OCI-LY3 (cell line): ENCODE results near the gene CES3.
"Not testable (repeated sequence)": the region's sequence is repeated elsewhere in the genome, so short reads cannot be mapped to it uniquely, and the experiment has no call there.

Experiments used
- H2AFZ ChIP-seq: fragments of 200-600, 300-600 bp; shearing (Covaris generic); 2 replicates; pipeline ENCODE4 v1.6.0; 2014; ENCODE audit warnings: antibody characterized with exemption, low read depth, low read length
- H3K27ac ChIP-seq: fragments of 200-600, 300-600 bp; sonication (generic); 2 replicates; pipeline ENCODE4 v1.5.1; 2014; ENCODE audit warnings: mild to moderate bottlenecking, low read length, moderate library complexity, mixed read lengths
- H3K27me3 ChIP-seq: fragments of 200-600, 300-600 bp; sonication (generic); 2 replicates; pipeline ENCODE4 v1.6.1; 2014; ENCODE audit warnings: low read depth, low read length, mixed read lengths
- H3K36me3 ChIP-seq: fragments of 200-600, 300-600 bp; sonication (generic); replicated peaks from 2 replicates; pipeline ENCODE3; 2014; ENCODE audit warnings: low read depth, low read length, mixed read lengths
- H3K4me1 ChIP-seq: fragments of 300-600, 200-600 bp; sonication (generic); 2 replicates; pipeline ENCODE4 v1.6.1; 2014; ENCODE audit warnings: low read length, mixed read lengths
- H3K4me2 ChIP-seq: fragments of 200-600, 300-600 bp; sonication (generic); 2 replicates; pipeline ENCODE4 v1.6.1; 2014; ENCODE audit warnings: low read length, mixed read lengths
- H3K4me3 ChIP-seq: fragments of 300-600, 200-600 bp; sonication (generic); 2 replicates; pipeline ENCODE4 v1.5.1; 2014; ENCODE audit warnings: antibody characterized with exemption, mild to moderate bottlenecking, low read length, moderate library complexity
- H3K79me2 ChIP-seq: fragments of 300-600, 200-600 bp; shearing (Covaris generic); 2 replicates; pipeline ENCODE4 v1.6.1; 2014; ENCODE audit warnings: mild to moderate bottlenecking, low read length, mixed read lengths
- H3K9ac ChIP-seq: fragments of 300-600, 200-600 bp; shearing (Covaris generic); 2 replicates; pipeline ENCODE4 v1.6.0; 2014; ENCODE audit warnings: mild to moderate bottlenecking, low read length, moderate library complexity
- H3K9me3 ChIP-seq: fragments of 200-600, 300-600 bp; shearing (Covaris generic); 2 replicates; pipeline ENCODE4 v1.6.1; 2014; ENCODE audit warnings: low read length, mixed read lengths; ENCODE audit not compliant: insufficient read depth
- H4K20me1 ChIP-seq: fragments of 200-600, 300-600 bp; sonication (generic); 2 replicates; pipeline ENCODE4 v1.6.1; 2016; ENCODE audit warnings: low read length, mixed read lengths; ENCODE audit not compliant: insufficient read depth
- EZH2phosphoT487 ChIP-seq: fragments of 200-600 bp; shearing (Covaris generic); IDR thresholded peaks from 2 replicates; pipeline ENCODE4 v1.6.1; 2018; ENCODE audit warnings: antibody characterized with exemption, mixed run types, low read depth
- TF ChIP-seq, protein P1 (sequence below): fragments of 200-600, 300-600 bp; sonication (generic); IDR thresholded peaks from 2 replicates; pipeline ENCODE4 v1.5.1; 2014; ENCODE audit warnings: antibody characterized with exemption, low read length, low read depth

CES3 gene

DNA sequence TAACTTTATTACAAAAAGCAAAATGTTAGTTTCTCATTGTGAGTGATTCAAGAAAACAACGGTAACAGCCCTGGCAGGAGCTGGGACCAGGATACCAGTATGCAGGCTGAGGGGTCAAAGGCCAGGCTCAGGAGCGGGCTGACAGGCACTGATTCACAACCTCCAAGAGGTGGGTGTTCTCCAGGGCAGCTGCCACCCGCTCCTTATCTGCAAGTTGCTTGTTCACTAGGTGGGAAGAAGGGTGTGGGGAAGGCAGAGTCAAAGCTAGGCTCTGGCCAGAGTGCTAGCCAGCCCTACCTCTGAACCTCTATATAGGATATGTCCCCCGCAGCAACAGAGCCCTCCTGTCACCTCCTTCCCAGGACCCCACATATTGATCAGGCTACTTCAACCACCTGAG lies 29.0 kb upstream of the CES3 start:
- H3K9ac ChIP-seq: no peak overlapping the region
- peaks cover 7% of the 10 kb centered on the region for H3K36me3 ChIP-seq
- H3K4me3 ChIP-seq: no peak overlapping the region
- no peak for TF ChIP-seq EZH2phosphoT487
- TF ChIP-seq, protein P1, sequence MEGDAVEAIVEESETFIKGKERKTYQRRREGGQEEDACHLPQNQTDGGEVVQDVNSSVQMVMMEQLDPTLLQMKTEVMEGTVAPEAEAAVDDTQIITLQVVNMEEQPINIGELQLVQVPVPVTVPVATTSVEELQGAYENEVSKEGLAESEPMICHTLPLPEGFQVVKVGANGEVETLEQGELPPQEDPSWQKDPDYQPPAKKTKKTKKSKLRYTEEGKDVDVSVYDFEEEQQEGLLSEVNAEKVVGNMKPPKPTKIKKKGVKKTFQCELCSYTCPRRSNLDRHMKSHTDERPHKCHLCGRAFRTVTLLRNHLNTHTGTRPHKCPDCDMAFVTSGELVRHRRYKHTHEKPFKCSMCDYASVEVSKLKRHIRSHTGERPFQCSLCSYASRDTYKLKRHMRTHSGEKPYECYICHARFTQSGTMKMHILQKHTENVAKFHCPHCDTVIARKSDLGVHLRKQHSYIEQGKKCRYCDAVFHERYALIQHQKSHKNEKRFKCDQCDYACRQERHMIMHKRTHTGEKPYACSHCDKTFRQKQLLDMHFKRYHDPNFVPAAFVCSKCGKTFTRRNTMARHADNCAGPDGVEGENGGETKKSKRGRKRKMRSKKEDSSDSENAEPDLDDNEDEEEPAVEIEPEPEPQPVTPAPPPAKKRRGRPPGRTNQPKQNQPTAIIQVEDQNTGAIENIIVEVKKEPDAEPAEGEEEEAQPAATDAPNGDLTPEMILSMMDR: no peak
- no peaks in the 10 kb centered on the region for H4K20me1 ChIP-seq
- no peaks in the 10 kb centered on the region for H3K27me3 ChIP-seq
- H3K4me2 ChIP-seq: no peak overlapping the region
- no peak overlapping the region for H2AFZ ChIP-seq
- no peaks in the 10 kb centered on the region for H3K9me3 ChIP-seq
- H3K79me2 ChIP-seq: peaks cover 45% of the 10 kb centered on the region
- H3K4me1 ChIP-seq: peaks cover 21% of the 10 kb centered on the region
- H3K27ac ChIP-seq: no peak overlapping the region

DNA sequence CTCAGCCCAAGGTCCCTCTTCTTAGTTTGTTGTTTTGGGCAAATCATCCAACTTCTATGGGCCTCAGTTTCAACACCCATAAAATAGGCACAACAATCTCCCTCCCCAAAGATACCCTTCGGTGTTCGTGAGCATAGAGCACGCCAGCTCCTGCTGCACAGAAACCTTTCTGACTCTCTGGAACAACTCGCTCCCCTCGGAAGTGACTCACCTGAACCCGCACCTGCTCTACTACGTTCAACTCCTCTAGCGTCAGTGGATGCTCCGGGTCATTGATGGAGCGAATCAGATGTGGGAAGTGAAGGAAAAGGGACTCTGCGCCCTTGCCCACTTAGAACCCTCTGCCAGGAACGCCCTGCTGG lies 27.3 kb upstream of the CES3 start:
- TF ChIP-seq EZH2phosphoT487: no peak
- TF ChIP-seq, protein P1: no peak
- Histone ChIP-seq H3K27me3 (no peaks in the 10 kb centered on the region), H2AFZ (0 out of 2 replicates have a peak overlapping the region, but pooled peaks have one; percentile 64), H3K4me3 (peak overlapping the region; percentile 85), H3K9me3 (no peaks in the 10 kb centered on the region), H3K9ac (peak overlapping the region; percentile 98), H3K36me3 (peaks cover 7% of the 10 kb centered on the region), H4K20me1 (0 out of 2 replicates have a peak, but pooled peaks cover 3% of the 10 kb centered on the region), H3K4me1 (peaks cover 13% of the 10 kb centered on the region), H3K79me2 (peaks cover 47% of the 10 kb centered on the region), H3K27ac (peak overlapping the region; percentile 26), H3K4me2 (peak overlapping the region; percentile 100)

DNA sequence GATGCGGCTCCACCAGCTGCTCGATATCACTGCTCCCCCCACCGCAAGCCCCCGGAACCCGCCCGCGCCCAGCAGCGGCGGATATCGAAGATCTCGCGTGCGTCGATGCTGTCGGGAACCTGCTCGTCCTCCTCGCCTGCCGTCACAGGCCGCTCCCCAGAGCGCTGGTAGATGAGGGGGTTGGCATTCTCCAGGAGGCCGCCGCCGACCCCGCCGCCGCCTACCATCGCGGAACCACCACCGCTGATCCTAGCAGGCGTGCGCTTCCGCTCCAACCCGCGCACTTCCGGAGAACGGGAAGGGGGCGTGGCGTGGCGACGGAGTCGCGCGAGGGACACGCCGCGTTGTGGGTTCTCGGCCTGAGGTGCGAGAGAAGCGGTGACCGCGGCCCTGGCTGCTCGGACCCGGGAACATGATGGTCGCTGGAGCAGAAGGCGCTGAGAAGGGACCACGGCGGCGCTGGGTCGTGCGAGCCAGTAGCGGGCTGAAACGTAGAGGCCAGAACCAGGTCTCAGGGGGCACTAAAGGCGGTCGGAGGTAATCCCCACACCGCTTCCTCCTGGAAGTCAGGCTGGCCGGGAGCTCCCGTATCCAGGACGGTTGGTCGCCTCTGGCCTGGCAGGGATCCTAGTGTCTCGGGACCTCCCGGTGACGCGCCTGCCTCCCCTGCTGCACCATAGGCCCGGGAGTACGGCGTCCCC lies 26.8 kb upstream of the CES3 start, which contains the start of gene CIAO2B:
TSS of gene CIAO2B (minus strand) at position 265 of the 701 bp plus-strand sequence. CDS start at position 227, 38 bp downstream.
- Histone ChIP-seq H3K4me1 (peaks cover 13% of the 10 kb centered on the region), H3K4me3 (peak within 1 kb of the TSS; percentile 85), H3K27ac (peak within 1 kb of the TSS; percentile 69), H3K79me2 (peaks cover 47% of the 10 kb centered on the region), H4K20me1 (0 out of 2 replicates have a peak, but pooled peaks cover 3% of the 10 kb centered on the region), H3K9ac (peak within 1 kb of the TSS; percentile 98), H3K36me3 (peaks cover 9% of the 10 kb centered on the region), H3K27me3 (no peaks in the 10 kb centered on the region), H3K9me3 (no peaks in the 10 kb centered on the region), H3K4me2 (peak within 1 kb of the TSS; percentile 100), H2AFZ (peak within 1 kb of the TSS; percentile 80; the same call in 1 of the 2 replicates)
- TF ChIP-seq, protein P1: no peak
- TF ChIP-seq EZH2phosphoT487: no peak

DNA sequence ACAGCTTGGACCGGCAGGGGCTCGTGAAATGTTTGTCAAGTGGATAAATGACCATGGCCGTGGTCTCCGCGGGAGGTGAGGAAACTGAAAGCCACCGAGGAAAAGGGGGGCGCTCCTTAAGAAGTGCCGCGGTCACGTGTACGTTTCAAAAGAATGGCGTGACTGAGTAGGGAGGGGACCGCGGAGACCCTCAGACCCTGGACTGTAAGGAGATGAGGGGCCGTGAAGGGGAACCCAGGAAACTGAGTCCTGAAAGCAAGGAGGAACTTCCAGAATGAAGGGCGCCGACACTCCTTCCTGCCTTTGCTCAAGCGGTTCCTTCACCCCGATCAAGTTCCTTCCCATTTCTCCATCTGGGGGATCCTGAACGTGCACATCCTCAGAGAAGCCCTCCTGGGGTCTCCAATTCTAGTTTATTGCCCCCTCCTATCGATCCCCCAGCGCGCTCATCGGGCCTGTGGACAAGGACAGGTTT lies 26.2 kb upstream of the CES3 start:
- Histone ChIP-seq H3K27ac (peak overlapping the region; percentile 69), H3K36me3 (peaks cover 15% of the 10 kb centered on the region), H3K79me2 (peaks cover 47% of the 10 kb centered on the region)

More for the DNA sequence above, 26.2 kb upstream of the CES3 start:
- not testable (repeated sequence) for H3K9me3 ChIP-seq, H4K20me1 ChIP-seq, H2AFZ ChIP-seq, H3K27me3 ChIP-seq
- Histone ChIP-seq H3K4me2 (peak overlapping the region; percentile 82), H3K9ac (peak overlapping the region; percentile 98), H3K4me1 (peaks cover 13% of the 10 kb centered on the region), H3K4me3 (peak overlapping the region; percentile 85)
